Caco-2 (cell line): Measurements from ENCODE around the gene LIFR. TPM values are rescaled to one million over a fixed set of nuclear protein-coding genes. Genes with fewer than 3 reads are reported as not detected.

Source experiments
- BruUV-seq: library from RNA; stranded (reverse); fragments of 400-500 nt; replicated peaks from 2 replicates; lab custom pipeline; 2021; lab: Mats Ljungman, UMichigan
- CTCF ChIA-PET: fragments of 300-600 bp; sonication (Branson Sonifier 250); formaldehyde crosslinking; loops from one replicate; lab custom pipeline; 2022; ENCODE audit warnings: antibody characterized with exemption; lab: Charles Lee
- POLR2A ChIA-PET: fragments of 300-600 bp; sonication (Branson Sonifier 250); formaldehyde crosslinking; loops from one replicate; lab custom pipeline; 2022; ENCODE audit warnings: antibody characterized with exemption; lab: Charles Lee
- DNase-seq, 2 experiments: peaks; one replicate each; pipeline versions ENCODE4 v3.0.0 to v3.0.0-alpha.2; 2020 to 2022
- H3K27me3 ChIP-seq: replicated peaks from 2 replicates; pipeline ENCODE4 v1.6.0; 2011; ENCODE audit warnings: low read length; ENCODE audit not compliant: control insufficient read depth, insufficient read depth
- H3K36me3 ChIP-seq: 2 replicates; pipeline ENCODE4 v1.5.1; 2011; ENCODE audit warnings: low read length; ENCODE audit not compliant: control insufficient read depth, insufficient read depth
- H3K4me1 ChIP-seq: fragments of 250-450 bp; sonication (Bioruptor Pico); 2 replicates; pipeline ENCODE4 v1.5.1; 2020; ENCODE audit warnings: mild to moderate bottlenecking
- H3K4me3 ChIP-seq: 2 replicates; pipeline ENCODE4 v1.5.1; 2011; ENCODE audit warnings: low read depth, mild to moderate bottlenecking, control low read depth, low read length
- H3K9me3 ChIP-seq: fragments of 250-450 bp; sonication (Bioruptor Pico); 2 replicates; pipeline ENCODE4 v1.5.1; 2020; ENCODE audit warnings: mild to moderate bottlenecking, moderate library complexity
- H3K27ac Mint-ChIP-seq: one replicate; pipeline ENCODE4 v1.8.0; 2022; ENCODE audit warnings: mixed read lengths; ENCODE audit not compliant: unreplicated experiment
- H3K27me3 Mint-ChIP-seq: one replicate; pipeline ENCODE4 v1.8.0; 2022; ENCODE audit warnings: mixed read lengths; ENCODE audit not compliant: insufficient read depth, unreplicated experiment
- H3K36me3 Mint-ChIP-seq: one replicate; pipeline ENCODE4 v1.8.0; 2022; ENCODE audit warnings: mild to moderate bottlenecking, mixed read lengths; ENCODE audit not compliant: insufficient read depth, unreplicated experiment
- H3K4me1 Mint-ChIP-seq: one replicate; pipeline ENCODE4 v1.8.0; 2022; ENCODE audit warnings: low read depth, mixed read lengths; ENCODE audit not compliant: unreplicated experiment
- H3K4me3 Mint-ChIP-seq: one replicate; pipeline ENCODE4 v1.8.0; 2022; ENCODE audit warnings: mild to moderate bottlenecking, moderate library complexity, mixed read lengths; ENCODE audit not compliant: unreplicated experiment
- H3K9me3 Mint-ChIP-seq: one replicate; pipeline ENCODE4 v1.8.0; 2022; ENCODE audit warnings: mixed read lengths; ENCODE audit not compliant: unreplicated experiment
- intact Hi-C: fragments of 100-400 bp; cut with micrococcal nuclease; formaldehyde crosslinking; loops from one replicate; pipeline ENCODE4 v1.10.0; 2022; ENCODE audit not compliant: unreplicated experiment
- total RNA-seq: library from RNA; stranded (reverse); gene quantifications from 2 replicates; pipeline ENCODE4 v1.2.3, GENCODE V29; 2022
- TF ChIP-seq, protein P1 (sequence below), 2 experiments: fragments of 200-600 bp in 1 of 2; IDR thresholded peaks; 1 replicate in 1 of 2; 2 replicates in 1 of 2; pipeline versions ENCODE4 v1.5.1 to v1.8.0; 2011 to 2022; ENCODE audit warnings: antibody characterized with exemption in 1 of 2, control low read depth in 1 of 2, inconsistent platforms in 1 of 2, low read depth in 1 of 2, low read length in 1 of 2, mild to moderate bottlenecking in 1 of 2, moderate library complexity in 1 of 2; ENCODE audit not compliant: insufficient read depth in 1 of 2, severe bottlenecking in 1 of 2, unreplicated experiment in 1 of 2

Gene LIFR
- total RNA-seq, 1 experiment from 2014 or later = 5.1 TPM

DNA sequence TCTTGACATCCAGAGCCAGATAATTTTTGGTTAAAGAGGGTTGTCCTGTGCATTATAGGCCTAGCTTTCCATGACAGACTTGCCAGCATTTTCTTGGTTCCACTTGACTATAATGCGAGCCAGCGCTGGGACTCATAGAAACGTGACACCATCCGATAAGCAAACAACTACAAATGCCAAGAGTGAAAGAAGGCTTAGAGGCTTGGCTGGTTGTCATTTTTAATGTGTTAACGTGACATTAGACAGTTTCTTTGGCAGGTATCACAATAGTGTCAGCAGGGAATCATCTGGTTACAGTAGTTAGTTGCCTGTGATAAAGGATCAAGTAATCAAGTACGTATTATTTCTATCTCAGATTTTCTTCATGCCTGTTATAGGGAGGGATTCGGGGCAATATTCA is 20.0 kb upstream of the LIFR start:
- no peak for DNase-seq
- TF ChIP-seq, protein P1, sequence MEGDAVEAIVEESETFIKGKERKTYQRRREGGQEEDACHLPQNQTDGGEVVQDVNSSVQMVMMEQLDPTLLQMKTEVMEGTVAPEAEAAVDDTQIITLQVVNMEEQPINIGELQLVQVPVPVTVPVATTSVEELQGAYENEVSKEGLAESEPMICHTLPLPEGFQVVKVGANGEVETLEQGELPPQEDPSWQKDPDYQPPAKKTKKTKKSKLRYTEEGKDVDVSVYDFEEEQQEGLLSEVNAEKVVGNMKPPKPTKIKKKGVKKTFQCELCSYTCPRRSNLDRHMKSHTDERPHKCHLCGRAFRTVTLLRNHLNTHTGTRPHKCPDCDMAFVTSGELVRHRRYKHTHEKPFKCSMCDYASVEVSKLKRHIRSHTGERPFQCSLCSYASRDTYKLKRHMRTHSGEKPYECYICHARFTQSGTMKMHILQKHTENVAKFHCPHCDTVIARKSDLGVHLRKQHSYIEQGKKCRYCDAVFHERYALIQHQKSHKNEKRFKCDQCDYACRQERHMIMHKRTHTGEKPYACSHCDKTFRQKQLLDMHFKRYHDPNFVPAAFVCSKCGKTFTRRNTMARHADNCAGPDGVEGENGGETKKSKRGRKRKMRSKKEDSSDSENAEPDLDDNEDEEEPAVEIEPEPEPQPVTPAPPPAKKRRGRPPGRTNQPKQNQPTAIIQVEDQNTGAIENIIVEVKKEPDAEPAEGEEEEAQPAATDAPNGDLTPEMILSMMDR (IDR thresholded peaks at IDR 0.05; ENCODE audit: insufficient read depth in 1 of 2, low read depth in 1 of 2, low read length in 1 of 2, severe bottlenecking in 1 of 2, unreplicated experiment in 1 of 2) = no peak
- H3K4me1 Mint-ChIP-seq = no peaks in the 10 kb centered on the region
- no peaks in the 10 kb centered on the region for H3K36me3 Mint-ChIP-seq
- no TSS peak for BruUV-seq
- no peaks in the 10 kb centered on the region for H3K27me3 Mint-ChIP-seq
- ChIA-PET CTCF (no interaction called here), POLR2A (no interaction called here)
- intact Hi-C loops = no loop called here
- Histone ChIP-seq H3K4me3 (no peak overlapping the region), H3K9me3 (no peaks in the 10 kb centered on the region), H3K4me1 (no peaks in the 10 kb centered on the region), H3K36me3 (no peaks in the 10 kb centered on the region), H3K27me3 (no peaks in the 10 kb centered on the region)
- H3K4me3 Mint-ChIP-seq = no peak overlapping the region
- no peaks in the 10 kb centered on the region for H3K9me3 Mint-ChIP-seq
- H3K27ac Mint-ChIP-seq = no peak overlapping the region

DNA sequence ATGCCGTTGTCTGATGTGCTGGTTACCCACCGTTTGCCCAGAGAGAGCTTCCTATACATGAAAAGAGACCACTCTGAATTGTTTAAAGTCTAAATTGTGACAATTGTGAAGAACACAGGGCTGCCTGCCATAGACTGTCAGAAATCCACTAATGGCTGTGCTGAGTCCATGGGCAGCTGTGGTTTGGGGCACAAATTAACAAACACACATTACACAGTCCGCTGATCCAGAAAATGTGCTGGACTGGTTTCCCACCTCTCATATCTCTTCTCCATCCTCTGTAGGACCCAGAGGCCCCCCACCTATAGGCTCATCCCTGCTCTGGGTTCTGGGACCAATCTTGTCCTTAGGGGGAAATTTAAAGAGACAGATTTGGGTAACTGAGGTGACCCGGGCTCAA is 19.0 kb upstream of the LIFR start:
- Histone ChIP-seq H3K36me3 (no peaks in the 10 kb centered on the region), H3K27me3 (no peaks in the 10 kb centered on the region), H3K4me1 (no peaks in the 10 kb centered on the region), H3K9me3 (no peaks in the 10 kb centered on the region), H3K4me3 (no peak overlapping the region)
- H3K27me3 Mint-ChIP-seq = no peaks in the 10 kb centered on the region
- CTCF ChIA-PET = no interaction called here
- intact Hi-C loops = no loop called here
- no TSS peak for BruUV-seq
- H3K9me3 Mint-ChIP-seq = no peaks in the 10 kb centered on the region
- H3K4me1 Mint-ChIP-seq = no peaks in the 10 kb centered on the region
- TF ChIP-seq, protein P1 (IDR thresholded peaks at IDR 0.05; ENCODE audit: insufficient read depth in 1 of 2, low read depth in 1 of 2, low read length in 1 of 2, severe bottlenecking in 1 of 2, unreplicated experiment in 1 of 2) = no peak
- no peak overlapping the region for H3K27ac Mint-ChIP-seq
- no peak overlapping the region for H3K4me3 Mint-ChIP-seq
- POLR2A ChIA-PET = no interaction called here
- no peak for DNase-seq
- no peaks in the 10 kb centered on the region for H3K36me3 Mint-ChIP-seq

DNA sequence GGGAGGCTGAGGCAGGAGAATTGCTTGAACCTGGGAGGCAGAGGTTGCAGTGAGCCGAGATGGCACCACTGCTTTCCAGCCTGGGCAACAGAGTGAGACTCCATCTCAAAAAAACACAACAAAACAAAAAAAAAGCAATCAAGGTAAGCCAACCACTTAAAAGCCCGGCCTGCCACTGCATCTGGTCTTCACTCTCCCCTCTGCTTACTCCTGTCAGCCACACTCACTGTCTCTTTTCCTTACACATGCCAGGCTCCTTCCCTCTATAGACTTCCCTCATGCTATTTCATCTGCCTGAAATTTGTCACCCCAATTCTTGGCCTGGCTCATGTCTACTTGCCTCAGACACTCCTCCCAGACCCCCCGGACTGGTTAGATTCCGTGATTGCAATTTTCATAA is 17.6 kb upstream of the LIFR start:
- TF ChIP-seq, protein P1 (IDR thresholded peaks at IDR 0.05; ENCODE audit: insufficient read depth in 1 of 2, low read depth in 1 of 2, low read length in 1 of 2, severe bottlenecking in 1 of 2, unreplicated experiment in 1 of 2) = no peak
- Mint-ChIP-seq H3K4me3 (no peak overlapping the region), H3K9me3 (no peaks in the 10 kb centered on the region), H3K27ac (no peak overlapping the region), H3K27me3 (no peaks in the 10 kb centered on the region), H3K36me3 (no peaks in the 10 kb centered on the region), H3K4me1 (no peaks in the 10 kb centered on the region)
- CTCF ChIA-PET = no interaction called here
- BruUV-seq = no TSS peak
- Histone ChIP-seq H3K9me3 (no peaks in the 10 kb centered on the region), H3K36me3 (no peaks in the 10 kb centered on the region), H3K4me3 (no peak overlapping the region), H3K4me1 (no peaks in the 10 kb centered on the region), H3K27me3 (no peaks in the 10 kb centered on the region)
- POLR2A ChIA-PET = no interaction called here
- DNase-seq = no peak
- intact Hi-C loops = no loop called here
